ENCODE results near the gene GRIK4. TPM values are rescaled to one million over a fixed set of nuclear protein-coding genes. Genes with fewer than 3 reads are reported as not detected.

The GRIK4 gene
- total RNA-seq, 1 donor from 2014 or later, result 0.89 TPM

- no peak overlapping the region for H3K4me3 Mint-ChIP-seq
- TF ChIP-seq, protein P1, sequence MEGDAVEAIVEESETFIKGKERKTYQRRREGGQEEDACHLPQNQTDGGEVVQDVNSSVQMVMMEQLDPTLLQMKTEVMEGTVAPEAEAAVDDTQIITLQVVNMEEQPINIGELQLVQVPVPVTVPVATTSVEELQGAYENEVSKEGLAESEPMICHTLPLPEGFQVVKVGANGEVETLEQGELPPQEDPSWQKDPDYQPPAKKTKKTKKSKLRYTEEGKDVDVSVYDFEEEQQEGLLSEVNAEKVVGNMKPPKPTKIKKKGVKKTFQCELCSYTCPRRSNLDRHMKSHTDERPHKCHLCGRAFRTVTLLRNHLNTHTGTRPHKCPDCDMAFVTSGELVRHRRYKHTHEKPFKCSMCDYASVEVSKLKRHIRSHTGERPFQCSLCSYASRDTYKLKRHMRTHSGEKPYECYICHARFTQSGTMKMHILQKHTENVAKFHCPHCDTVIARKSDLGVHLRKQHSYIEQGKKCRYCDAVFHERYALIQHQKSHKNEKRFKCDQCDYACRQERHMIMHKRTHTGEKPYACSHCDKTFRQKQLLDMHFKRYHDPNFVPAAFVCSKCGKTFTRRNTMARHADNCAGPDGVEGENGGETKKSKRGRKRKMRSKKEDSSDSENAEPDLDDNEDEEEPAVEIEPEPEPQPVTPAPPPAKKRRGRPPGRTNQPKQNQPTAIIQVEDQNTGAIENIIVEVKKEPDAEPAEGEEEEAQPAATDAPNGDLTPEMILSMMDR (conservative IDR thresholded peaks at IDR 0.05), result no peak
- no peaks in the 10 kb centered on the region for H3K4me1 Mint-ChIP-seq
- no peaks in the 10 kb centered on the region for H3K27me3 Mint-ChIP-seq (ENCODE audit: low read depth)
- no peaks in the 10 kb centered on the region for H3K36me3 Mint-ChIP-seq (ENCODE audit: low read depth)
- no peak for DNase-seq (ENCODE audit: low read depth, low spot score)
- H3K9me3 Mint-ChIP-seq, result no peaks in the 10 kb centered on the region
- H3K27ac Mint-ChIP-seq (ENCODE audit: unreplicated experiment), result no peak overlapping the region
These were observed 382.8 kb downstream of the GRIK4 start for GRCh38 chr11:120894202-120894985.

DNA sequence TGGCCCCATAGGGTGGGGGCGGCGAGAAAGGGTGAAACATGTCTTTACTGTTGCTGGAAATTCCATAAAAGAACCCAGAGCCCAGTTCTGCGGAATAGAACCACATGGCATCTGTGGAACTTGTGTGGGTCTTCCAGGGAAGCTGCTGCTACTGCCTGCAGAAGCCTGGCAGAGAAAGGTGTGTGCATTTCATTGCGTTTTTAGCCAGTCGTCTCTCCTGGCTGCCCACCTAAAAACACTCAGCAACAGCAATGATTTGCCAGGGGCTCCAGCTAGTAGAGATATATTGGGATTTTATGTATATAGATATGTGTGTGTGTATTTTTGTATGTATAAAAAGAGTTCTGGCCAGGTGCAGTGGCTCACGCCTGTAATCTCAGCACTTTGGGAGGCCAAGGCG, 385.1 kb downstream of the GRIK4 start:
- H3K27ac Mint-ChIP-seq (ENCODE audit: unreplicated experiment), result no peak overlapping the region
- TF ChIP-seq, protein P1 (conservative IDR thresholded peaks at IDR 0.05), result no peak
- H3K4me3 Mint-ChIP-seq, result no peak overlapping the region
- no peaks in the 10 kb centered on the region for H3K36me3 Mint-ChIP-seq (ENCODE audit: low read depth)
- peaks cover 4% of the 10 kb centered on the region for H3K27me3 Mint-ChIP-seq (ENCODE audit: low read depth)
- H3K4me1 Mint-ChIP-seq, result no peaks in the 10 kb centered on the region
- DNase-seq (ENCODE audit: low read depth, low spot score), result no peak
- H3K9me3 Mint-ChIP-seq, result no peaks in the 10 kb centered on the region

- Mint-ChIP-seq H3K27ac (ENCODE audit: unreplicated experiment) (no peak overlapping the region), H3K36me3 (ENCODE audit: low read depth) (no peaks in the 10 kb centered on the region)
These were observed 387.0 kb downstream of the GRIK4 start for GRCh38 chr11:120898568-120898967.

DNA sequence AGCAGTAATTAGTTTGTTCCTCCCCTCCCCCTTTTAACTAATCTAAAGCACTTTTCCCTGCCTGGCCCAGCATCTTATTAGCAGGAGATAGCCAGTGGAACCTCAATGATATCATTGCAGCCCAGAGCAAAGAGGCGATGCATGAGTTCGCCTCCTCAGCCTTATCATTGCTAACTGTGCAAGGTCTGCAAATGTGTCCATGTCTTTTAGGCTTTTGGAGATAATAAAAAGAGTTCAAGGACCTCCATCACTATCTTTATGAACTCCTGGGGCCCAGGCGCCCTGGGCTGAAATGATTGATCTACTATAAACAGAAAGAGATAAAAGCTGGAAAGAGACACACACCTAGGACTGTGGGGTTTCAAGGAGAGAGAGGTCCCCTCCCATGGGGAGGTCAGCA, 388.2 kb downstream of the GRIK4 start:
- H3K27ac Mint-ChIP-seq (ENCODE audit: unreplicated experiment), result no peak overlapping the region
- H3K9me3 Mint-ChIP-seq, result no peaks in the 10 kb centered on the region
- TF ChIP-seq, protein P1 (conservative IDR thresholded peaks at IDR 0.05), result no peak
- H3K4me1 Mint-ChIP-seq, result no peaks in the 10 kb centered on the region
- DNase-seq (ENCODE audit: low read depth, low spot score), result no peak
- peaks cover 4% of the 10 kb centered on the region for H3K27me3 Mint-ChIP-seq (ENCODE audit: low read depth)
- no peak overlapping the region for H3K4me3 Mint-ChIP-seq
- H3K36me3 Mint-ChIP-seq (ENCODE audit: low read depth), result no peaks in the 10 kb centered on the region

More at GRCh38 chr11:120898568-120898967, 387.0 kb downstream of the GRIK4 start:
- peaks cover 4% of the 10 kb centered on the region for H3K27me3 Mint-ChIP-seq (ENCODE audit: low read depth)
- no peak overlapping the region for H3K4me3 Mint-ChIP-seq
- no peak for DNase-seq (ENCODE audit: low read depth, low spot score)
- no peaks in the 10 kb centered on the region for H3K9me3 Mint-ChIP-seq
- TF ChIP-seq, protein P1 (conservative IDR thresholded peaks at IDR 0.05), result no peak
- H3K4me1 Mint-ChIP-seq, result no peaks in the 10 kb centered on the region

DNA sequence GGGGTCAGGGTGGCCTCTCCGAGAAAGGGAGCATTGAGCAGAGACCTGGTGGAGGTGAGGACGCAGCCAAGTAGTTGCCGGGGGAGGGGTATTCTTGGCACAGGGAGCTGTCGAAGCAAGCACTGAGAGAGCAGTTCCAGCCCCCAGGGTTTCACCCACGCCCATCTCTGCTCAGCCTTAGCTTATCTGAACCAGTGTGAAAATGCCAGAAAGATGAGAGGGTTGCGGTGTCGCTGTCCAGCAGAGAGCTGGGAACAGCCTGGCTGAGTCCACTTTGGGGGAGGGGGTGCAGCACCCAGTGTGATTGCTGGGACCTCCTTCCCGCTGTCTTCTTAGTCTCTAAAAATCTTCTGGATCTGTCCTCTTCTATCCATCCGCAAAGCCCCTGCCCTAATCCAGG, 389.1 kb downstream of the GRIK4 start:
- no peaks in the 10 kb centered on the region for H3K9me3 Mint-ChIP-seq
- no peaks in the 10 kb centered on the region for H3K36me3 Mint-ChIP-seq (ENCODE audit: low read depth)
- TF ChIP-seq, protein P1 (conservative IDR thresholded peaks at IDR 0.05), result no peak
- H3K27ac Mint-ChIP-seq (ENCODE audit: unreplicated experiment), result no peak overlapping the region
- H3K4me3 Mint-ChIP-seq, result no peak overlapping the region
- DNase-seq (ENCODE audit: low read depth, low spot score), result no peak
- no peaks in the 10 kb centered on the region for H3K4me1 Mint-ChIP-seq
- H3K27me3 Mint-ChIP-seq (ENCODE audit: low read depth), result peaks cover 4% of the 10 kb centered on the region
